ENCODE measurements around the gene PANX2. TPM values are rescaled to one million over a fixed set of nuclear protein-coding genes. Genes with fewer than 3 reads are reported as not detected.
A peak's percentile ranks its signal among the peaks of the same experiment; 100 is the strongest.
"Not testable (repeated sequence)": the region's sequence is repeated elsewhere in the genome, so short reads cannot be mapped to it uniquely, and the experiment has no call there.

Gene PANX2
- total RNA-seq, 1 donor from 2014 or later, result 0.96 TPM

DNA sequence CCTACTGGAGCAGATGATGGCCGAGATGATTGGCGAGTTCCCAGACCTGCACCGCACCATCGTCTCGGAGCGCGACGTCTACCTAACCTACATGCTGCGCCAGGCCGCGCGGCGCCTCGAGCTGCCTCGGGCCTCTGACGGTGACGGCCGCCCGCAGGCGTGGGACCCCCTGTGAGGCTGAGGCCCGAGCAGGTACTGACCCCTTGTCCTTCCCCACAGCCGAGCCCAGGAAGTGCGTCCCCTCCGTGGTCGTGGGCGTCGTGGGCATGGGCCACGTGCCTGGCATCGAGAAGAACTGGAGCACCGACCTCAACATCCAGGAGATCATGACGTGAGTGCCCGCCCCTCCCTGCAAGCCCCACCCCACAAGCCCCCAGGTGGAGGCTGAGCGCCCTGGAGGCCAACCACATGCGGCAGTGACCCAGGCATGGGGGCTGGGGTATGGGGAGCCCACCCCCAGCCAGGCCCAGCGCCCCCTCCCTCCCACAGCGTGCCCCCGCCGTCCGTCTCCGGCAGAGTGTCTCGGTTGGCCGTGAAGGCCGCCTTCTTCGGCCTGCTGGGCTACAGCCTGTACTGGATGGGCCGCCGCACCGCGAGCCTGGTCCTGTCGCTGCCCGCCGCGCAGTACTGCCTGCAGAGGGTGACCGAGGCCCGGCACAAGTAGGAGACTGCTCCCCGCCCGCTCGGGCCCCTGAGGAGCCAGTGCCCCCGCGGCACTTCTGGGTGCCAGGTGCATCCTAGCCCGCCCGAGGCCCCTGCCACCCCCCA, 27.5 kb downstream of the PANX2 start:
- no peak for DNase-seq (ENCODE audit: low spot score)

DNA sequence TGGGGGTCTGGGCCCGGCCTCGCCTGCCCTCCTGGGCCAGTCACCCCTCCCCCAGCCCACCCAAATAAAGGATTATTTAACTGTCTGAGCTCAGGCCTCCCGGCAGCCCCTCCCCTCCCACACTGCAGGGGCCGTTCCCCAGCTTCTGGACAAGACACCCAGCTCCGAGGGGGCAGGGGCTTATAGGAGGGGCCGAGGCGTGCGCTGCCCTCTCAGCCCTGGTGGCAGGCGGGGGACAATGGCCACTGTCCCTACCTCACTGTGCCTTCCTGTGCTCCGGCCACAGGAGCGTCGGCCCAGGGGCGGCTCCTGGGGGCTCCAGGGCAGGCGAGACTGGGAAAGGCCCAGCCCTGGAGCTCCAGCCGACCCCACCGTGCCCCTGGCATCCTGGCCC, 28.1 kb downstream of the PANX2 start:
- DNase-seq (ENCODE audit: low spot score), result no peak

DNA sequence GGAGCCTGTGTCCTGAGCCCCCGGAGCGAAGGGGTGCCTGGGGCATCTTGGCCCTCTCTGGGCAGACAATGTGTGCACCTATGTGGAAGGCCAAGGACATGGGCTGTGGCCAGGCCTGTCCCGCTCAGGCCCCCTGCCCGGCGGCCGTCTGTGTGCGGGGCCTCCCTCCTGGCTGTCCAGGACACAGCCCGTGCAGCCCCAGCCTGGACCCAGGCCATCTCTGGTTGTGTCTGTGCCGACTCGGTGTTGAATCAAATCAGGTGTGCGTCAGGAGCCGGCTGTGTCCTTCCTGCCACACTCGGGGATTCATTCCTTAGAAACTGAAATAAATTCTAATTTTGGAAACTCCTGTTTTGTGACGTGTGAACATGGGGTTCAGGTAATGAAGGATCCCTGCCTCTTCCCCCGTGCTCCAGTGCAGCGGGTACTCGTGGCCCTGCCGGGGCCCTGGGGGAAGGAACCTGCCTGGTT, 28.8 kb downstream of the PANX2 start:
- DNase-seq (ENCODE audit: low spot score), result no peak

DNA sequence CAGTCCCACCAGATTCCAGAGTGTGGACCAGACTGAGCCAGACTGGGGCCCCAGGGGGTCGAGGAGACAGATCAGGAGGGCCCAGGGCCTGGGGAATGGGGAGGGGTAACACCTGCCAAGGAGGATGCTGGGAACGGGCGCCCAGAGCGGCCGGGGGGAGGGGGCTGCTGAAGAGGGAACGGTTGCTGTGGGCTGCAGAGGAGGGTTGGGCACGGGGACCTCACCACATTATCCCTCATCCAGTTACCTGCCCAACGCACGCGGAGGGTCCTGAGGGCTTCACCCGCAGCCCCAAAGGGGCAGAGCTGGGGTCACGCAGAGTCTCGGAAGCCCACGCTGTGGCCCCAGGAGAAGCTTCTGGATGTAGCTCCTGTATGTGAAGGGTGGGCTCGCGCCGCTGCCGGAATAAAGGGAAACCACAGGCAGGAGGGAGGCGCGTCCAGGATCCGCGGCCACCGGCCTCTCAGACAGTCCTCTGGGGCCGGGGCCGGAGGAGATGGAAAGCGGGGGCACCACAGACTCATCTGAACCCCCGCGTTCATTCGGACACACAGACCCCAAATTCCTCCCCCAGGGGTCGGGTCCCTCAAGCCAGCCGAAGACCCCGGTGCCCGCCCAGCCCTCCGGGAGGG, 29.4 kb downstream of the PANX2 start:
- DNase-seq (ENCODE audit: low spot score), result no peak

DNA sequence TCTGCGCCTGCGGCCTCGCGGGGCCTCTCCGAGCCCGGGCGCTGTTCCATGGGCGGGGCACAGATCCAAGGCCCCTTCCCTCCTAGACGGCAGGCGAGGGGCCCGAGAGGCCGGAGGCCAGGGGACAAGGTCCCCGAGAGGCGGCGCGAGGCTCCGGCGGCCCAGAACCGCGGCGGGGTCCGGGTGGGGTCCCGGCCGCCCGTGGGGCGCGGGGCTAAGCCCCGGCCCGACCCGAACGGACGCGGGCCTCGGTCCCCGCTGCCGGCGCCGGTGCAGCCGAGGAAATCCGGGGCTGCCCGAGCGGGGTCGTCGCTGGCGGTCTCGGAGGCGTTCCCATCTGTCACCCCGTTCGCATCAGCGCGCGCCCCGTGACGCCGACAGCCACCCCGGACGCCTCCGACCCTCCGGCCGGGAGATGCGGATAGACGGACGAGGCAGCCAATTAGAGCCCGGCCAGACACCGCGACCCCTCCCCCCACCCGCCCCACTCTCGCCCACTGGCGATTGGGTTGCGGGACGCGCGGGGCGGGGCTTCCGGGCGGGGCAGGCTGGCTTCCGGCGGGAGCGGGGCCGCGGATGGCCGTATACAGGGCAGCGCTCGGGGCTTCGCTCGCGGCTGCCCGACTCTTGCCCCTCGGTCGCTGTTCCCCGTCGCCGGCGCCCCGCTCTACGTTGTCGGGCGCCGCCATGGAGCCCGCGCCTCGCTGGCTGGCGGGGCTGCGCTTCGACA, 30.1 kb downstream of the PANX2 start, which contains the start of gene SELENOO:
Gene SELENOO (plus strand): TSS at position 551 of the 730 bp plus-strand sequence. CDS start 26 bp downstream, at position 577.
- DNase-seq (ENCODE audit: low spot score), result peak; percentile 93

DNA sequence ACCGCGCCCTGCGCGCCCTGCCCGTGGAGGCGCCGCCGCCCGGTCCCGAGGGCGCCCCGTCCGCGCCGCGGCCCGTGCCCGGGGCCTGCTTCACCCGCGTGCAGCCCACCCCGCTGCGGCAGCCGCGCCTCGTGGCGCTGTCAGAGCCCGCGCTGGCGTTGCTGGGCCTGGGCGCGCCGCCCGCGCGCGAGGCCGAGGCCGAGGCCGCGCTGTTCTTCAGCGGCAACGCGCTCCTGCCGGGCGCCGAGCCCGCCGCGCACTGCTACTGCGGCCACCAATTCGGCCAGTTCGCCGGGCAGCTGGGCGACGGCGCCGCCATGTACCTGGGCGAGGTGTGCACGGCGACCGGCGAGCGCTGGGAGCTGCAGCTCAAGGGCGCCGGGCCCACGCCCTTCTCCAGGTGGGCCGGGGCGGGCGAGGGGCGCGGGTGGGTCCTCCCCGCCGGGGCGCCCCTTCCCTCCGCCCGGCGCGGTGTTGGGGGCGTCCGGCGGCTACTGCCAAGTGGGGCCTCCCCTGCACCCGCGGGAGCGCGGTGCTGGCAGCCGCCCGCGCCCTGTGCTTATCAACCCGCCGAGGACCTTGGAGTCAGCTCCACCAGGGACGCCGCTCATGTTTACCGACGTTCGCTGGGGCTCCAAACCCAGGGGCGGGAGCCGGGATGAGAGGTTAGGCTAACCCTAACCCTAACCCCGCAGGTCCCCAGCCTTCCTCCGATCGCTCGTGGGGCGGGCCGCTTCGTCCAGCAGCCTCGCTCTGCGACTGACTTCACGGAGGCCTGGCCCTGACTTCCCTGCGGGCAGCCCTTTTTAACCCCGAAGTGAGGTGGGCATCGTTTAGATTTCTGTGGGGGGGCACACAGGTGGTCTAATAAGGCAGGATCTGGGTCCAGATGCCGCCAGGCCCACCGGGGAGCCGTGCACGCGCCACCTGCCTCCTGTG, 30.9 kb downstream of the PANX2 start:
- no peak for DNase-seq (ENCODE audit: low spot score)

DNA sequence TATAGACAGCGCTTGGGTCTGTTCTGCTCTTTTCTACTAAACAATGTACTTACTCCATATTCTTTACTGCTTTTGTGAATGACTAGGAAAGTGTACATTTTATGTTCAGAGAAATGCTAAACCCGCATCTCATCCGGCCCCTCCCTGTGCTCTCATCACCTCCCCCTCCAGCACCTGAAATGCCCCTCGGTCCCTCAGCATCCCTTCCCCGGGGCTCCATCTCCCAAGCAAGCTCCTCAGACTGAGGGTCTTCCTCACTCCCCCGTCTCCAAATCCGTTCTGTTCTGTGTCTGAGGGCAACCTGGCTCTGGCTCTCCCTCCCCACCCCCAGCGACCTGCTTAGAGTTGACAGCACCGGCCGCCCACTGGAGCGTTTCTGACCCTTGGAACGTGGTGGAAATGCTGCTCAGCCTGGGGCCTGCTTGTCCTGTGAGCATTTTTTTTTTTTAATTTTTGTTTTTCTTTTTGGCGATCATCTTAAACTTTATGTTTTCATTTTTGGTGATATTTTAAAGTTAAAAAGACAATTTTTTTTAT, 31.7 kb downstream of the PANX2 start:
- no peak for DNase-seq (ENCODE audit: low spot score)

DNA sequence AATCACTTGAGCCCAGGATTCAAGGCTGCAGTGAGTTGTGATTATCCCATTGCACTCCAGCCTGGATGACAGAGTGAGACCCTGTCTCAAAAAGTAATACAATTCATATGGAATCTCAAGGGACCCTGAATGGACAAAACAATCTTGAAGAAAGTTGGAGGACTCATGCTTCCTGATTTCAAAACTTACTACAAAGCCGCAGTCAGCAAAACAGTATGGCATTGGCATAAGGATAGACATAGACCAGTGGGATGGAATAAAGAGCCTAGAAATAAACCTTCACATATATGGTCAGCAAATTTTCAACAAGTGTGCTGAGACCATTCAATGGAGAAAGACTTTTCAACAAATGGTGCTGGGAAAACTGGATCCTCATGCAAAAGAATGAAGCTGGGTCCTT, 32.8 kb downstream of the PANX2 start:
- no peak for DNase-seq (ENCODE audit: low spot score)

DNA sequence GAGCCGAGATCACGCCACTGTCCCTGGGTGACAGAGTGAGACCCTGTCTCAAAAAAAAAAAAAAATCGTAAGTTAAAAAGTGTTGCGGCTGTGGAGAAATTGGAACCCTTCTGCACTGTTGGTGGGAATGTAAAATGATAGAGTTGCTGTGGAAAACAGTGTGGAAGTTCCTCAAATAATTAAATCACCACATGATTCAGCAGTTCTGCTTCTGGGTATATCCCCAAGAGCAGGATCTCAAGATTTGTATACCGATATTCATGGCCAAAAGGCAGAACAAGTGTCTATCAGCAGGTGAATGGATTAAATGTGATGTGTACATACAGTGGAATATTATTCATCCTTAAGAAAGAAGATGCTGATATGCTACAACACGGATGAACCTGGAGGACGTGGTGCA, 34.0 kb downstream of the PANX2 start:
- no peak for DNase-seq (ENCODE audit: low spot score)

DNA sequence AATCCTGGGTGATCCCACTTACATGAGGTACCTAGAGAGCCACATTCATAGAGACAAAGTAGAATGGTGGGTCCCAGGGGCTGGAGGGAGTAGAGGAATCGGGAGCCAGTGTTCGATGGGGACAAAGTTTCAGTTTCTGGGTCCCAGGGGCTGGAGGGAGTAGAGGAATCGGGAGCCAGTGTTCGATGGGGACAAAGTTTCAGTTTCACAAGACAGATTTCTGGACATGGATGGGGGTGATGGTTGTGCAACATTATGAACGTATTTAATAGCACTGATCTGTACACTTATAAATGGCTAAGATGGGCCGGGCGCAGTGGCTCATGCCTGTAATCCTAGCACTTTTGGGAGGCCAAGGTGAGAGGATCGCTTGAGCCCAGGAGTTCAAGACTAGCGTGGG, 34.5 kb downstream of the PANX2 start:
- DNase-seq (ENCODE audit: low spot score), result not testable (repeated sequence)

DNA sequence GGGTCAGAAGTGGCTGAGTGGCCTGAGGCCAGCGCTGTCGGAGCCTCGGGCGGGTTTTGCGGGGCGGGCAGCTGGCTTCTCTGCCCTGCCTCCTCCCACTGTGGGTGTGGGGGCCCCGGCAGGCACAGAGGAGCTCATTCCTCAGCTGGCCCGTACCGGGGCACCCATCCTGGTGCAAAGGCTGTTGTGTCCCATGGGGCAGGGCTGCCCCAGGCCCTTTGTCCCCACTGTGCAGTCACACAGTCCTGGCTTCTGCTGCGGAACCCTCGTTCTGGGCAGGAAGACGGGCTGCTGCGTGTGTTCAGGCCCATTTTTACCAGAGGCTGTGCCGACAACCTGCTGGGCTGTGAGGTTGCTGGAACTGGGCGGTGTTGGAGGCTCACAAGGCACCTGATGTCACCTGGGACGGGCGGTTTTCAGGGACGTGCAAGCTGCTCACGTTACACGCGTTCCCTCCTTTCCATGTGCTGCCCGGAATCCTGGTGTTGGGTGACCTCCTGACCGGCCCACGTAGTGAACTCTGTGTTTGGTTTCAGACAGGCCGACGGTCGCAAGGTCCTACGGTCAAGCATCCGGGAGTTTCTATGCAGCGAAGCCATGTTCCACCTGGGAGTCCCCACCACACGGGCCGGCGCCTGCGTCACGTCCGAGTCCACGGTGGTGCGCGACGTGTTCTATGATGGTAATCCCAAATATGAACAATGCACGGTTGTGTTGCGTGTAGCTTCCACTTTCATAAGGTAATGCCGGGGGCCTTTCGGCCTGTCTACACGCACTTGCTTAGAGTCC, 35.4 kb downstream of the PANX2 start:
- DNase-seq (ENCODE audit: low spot score), result no peak

DNA sequence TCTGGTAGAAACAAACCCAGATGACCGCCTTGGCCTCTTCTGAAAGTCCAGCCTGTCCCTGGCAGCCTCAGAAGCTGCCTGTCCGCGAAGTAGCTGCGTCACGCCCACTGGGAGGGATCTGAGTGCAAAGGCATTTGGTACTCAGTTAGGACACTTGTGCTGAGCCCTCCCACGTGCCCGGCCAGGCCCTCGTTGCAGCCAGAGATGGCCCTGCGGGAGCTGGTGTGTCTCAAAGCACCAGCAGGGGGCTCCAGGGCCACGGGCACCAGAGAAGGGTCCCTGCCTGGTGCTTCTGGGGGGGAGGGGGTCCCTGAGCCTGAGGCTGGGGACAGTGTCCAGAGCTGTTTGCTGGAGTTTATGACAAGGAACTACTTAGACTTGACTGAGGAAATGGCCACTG, 36.1 kb downstream of the PANX2 start:
- no peak for DNase-seq (ENCODE audit: low spot score)

DNA sequence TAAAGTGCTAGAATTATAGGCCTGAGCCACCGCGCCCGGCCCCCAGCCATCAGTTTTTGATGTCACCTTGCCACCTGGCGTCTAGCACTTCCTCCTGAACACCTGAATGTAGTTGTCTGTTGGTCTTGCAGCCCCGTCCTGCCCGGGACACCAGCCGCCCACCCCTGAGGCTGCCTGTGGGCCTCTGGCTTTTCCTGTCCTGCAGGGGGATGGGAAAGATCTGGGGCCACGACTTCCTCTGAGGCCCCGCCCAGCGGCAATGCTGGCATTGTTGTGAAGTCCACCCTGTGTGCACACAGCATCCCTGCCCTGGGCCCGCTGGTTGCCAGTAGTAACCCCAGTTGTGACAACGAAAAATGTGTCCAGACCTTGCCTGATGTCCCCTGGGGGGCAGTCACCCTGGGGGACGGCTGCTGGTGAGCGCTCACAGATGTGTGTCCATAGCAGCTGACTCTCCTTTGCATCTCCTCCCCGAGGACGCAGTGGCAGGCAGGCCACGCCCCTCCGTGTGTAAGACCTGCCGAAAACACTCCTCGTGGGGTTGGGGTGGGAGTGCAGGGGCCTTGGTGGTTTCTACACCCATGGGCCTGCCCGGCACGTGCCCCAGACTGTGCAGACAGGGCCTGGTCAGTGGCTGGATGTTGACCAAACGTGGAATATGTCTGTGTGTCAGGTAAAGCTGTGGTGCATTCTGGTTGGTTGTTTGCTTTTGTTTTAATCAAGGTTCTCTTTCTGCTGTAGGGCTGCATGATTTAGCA, 37.0 kb downstream of the PANX2 start:
- DNase-seq (ENCODE audit: low spot score), result no peak

DNA sequence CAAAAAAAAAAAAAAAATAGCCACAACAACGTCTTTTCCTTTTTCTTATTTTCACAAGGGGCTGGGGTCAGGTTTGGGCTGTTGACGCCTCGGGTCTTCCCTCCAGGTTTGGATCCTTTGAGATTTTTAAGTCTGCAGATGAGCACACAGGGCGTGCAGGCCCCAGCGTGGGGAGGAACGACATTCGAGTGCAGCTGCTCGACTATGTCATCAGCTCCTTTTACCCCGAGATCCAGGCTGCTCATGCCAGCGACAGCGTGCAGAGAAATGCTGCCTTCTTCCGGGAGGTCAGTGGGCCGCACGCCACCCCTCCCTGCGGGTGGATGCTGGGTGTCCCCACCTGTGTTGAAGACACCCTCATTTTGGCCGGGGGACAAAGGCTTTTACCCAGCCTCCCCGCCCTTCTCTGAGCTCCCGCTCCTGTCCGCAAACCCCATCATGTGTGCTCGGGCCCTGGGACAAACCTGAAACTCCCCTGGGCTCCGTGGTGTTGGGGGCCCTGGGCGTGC, 38.0 kb downstream of the PANX2 start:
- DNase-seq (ENCODE audit: low spot score), result no peak

DNA sequence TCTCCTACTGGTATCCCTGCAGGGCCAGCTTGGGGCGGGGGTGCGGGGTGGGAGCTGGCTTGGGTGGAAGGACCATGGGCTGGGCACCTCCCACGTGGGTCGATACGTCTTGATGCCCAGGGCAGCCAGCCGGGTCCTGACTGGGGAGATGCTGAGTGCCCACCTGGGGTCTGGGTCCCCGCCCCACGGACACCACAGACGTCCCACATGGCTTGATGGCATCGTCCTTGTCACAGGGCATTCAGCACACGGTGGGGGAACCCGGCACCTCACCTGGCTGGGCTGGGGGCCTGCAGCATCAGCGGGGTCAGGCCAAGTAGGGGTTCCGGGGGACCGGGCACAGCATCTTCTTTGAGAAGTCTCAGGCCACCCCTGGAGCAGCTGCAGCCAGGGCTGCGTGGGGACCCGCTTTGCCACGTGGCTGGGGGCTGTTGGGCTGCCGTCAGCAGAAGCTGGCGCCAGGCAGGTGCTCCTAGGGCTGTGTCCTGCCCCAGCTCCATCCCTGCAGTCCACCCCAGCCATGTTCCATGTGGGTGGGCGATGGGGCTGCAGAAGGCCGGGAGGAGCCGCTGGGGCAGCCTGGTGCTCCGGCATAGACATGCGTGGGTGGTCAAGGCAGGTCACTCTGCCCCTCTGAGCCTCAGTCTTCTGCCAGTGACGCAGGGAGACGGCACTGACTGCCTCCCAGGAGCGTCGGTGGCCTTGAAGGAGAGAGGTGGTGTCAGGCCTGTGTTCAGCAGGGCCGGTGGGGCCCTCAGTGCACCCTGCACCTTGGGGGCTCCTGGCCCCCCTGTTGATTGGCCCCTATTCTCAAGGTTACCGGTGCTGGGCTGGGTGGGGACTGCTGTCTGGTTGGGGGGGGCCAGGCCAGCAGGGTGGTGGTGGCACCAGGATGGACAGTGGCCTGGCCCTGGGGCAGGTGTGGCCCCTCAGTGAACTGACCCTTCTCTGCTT, 38.7 kb downstream of the PANX2 start:
- DNase-seq (ENCODE audit: low spot score), result no peak

DNA sequence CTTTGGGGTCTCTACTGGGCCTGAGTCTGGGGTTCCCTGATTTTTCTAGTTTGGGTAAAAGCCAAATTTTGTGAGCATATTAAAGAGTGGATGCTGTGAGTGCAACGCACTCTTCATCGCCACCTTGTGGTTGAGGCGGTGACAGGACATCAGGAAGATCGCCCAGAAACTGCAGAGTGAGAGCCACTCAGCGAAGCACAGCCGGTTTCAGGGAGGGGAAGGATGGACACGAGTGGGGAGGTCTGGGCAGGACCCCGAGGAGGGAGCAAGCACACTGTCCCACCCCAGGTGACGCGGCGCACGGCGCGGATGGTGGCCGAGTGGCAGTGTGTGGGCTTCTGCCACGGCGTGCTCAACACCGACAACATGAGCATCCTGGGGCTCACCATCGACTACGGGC, 39.4 kb downstream of the PANX2 start:
- DNase-seq (ENCODE audit: low spot score), result peak; percentile 59

DNA sequence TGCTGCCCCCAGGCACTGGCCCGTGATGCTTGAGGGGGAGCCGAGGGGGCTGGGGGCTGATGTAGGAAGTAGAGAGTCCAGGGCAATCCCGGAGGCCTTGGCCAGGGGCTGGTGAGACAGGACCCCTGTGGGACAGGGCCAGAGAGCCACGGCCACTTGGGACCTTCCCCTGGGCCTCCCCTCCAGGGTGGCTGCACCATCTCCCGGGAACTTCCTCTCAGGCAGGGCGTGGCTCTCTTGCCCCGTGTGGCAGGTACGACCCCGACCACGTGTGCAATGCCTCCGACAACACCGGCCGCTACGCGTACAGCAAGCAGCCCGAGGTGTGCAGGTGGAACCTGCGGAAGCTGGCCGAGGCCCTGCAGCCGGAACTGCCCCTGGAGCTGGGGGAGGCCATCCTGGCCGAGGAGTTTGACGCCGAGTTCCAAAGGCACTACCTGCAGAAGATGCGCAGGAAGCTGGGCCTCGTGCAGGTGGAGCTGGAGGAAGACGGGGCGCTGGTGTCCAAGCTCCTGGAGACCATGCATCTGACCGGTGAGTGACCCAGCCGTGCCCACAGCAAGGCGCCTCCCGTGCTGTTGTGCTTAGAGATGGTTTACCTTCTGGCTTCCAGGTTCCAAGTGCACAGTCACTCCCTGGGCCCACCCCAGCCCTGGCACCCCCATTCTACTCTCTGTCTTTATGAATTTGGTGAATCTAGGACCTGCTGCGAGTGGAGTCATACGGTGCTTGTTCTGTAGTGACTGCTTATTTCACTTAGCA, 40.0 kb downstream of the PANX2 start:
- DNase-seq (ENCODE audit: low spot score), result no peak

All from umbilical cord (tissue), 2 donors.